SKM-1 treated with dmso at 0.1 percent for 144 hours (cell line): ENCODE results near the gene FANK1.
"Not testable (repeated sequence)": the region's sequence is repeated elsewhere in the genome, so short reads cannot be mapped to it uniquely, and the experiment has no call there.

ENCODE experiments used
- DNase-seq: peaks from one replicate; lab custom pipeline; 2025; ENCODE audit not compliant: unreplicated experiment; lab: John Stamatoyannopoulos, UW

FANK1 gene

GRCh38 chr10:125886914-125887512 lies 9.4 kb upstream of the FANK1 start:
- DNase-seq = no peak

GRCh38 chr10:125889441-125889840 lies 6.9 kb upstream of the FANK1 start:
- DNase-seq = not testable (repeated sequence)

- not testable (repeated sequence) for DNase-seq
These were observed 4.0 kb upstream of the FANK1 start for GRCh38 chr10:125892402-125892801.

- DNase-seq = not testable (repeated sequence)
These were observed 2.2 kb upstream of the FANK1 start for GRCh38 chr10:125894176-125894575.

- not testable (repeated sequence) for DNase-seq
These were observed 955 bp upstream of the FANK1 start for GRCh38 chr10:125895130-125896087.

- DNase-seq = not testable (repeated sequence)
These were observed 953 bp downstream of the FANK1 start for GRCh38 chr10:125897317-125897716.

GRCh38 chr10:125900963-125901362 lies 4.6 kb downstream of the FANK1 start:
- DNase-seq = not testable (repeated sequence)

- DNase-seq = not testable (repeated sequence)
These were observed 6.8 kb downstream of the FANK1 start for GRCh38 chr10:125903135-125903640.

- DNase-seq = not testable (repeated sequence)
These were observed 9.0 kb downstream of the FANK1 start for GRCh38 chr10:125905069-125905994.

- not testable (repeated sequence) for DNase-seq
These were observed 11.2 kb downstream of the FANK1 start for GRCh38 chr10:125907598-125907997.

GRCh38 chr10:125908813-125909212 lies 12.4 kb downstream of the FANK1 start:
- not testable (repeated sequence) for DNase-seq

- not testable (repeated sequence) for DNase-seq
These were observed 13.1 kb downstream of the FANK1 start for GRCh38 chr10:125909491-125909890.

GRCh38 chr10:125911145-125911544 lies 14.8 kb downstream of the FANK1 start:
- no peak for DNase-seq

GRCh38 chr10:125911990-125912389 lies 15.6 kb downstream of the FANK1 start:
- no peak for DNase-seq

- DNase-seq = not testable (repeated sequence)
These were observed 16.9 kb downstream of the FANK1 start for GRCh38 chr10:125913277-125913676.

GRCh38 chr10:125916977-125917376 lies 20.6 kb downstream of the FANK1 start:
- DNase-seq = no peak

GRCh38 chr10:125917704-125918361 lies 21.5 kb downstream of the FANK1 start:
- DNase-seq = not testable (repeated sequence)

GRCh38 chr10:125921643-125922306 lies 25.4 kb downstream of the FANK1 start:
- DNase-seq = not testable (repeated sequence)

- no peak for DNase-seq
These were observed 29.0 kb downstream of the FANK1 start for GRCh38 chr10:125925262-125925834.
